SHP77 (cell line): ENCODE results near the gene C6orf120.

ENCODE experiments used
- DNase-seq, 2 experiments: peaks; one replicate each; lab custom pipeline; 2025; lab: John Stamatoyannopoulos, UW

The C6orf120 gene

GRCh38 chr6:169678342-169678741 lies 23.6 kb upstream of the C6orf120 start:
- DNase-seq: no peak

GRCh38 chr6:169684056-169684455 lies 17.9 kb upstream of the C6orf120 start:
- no peak for DNase-seq

GRCh38 chr6:169685860-169686259 lies 16.1 kb upstream of the C6orf120 start:
- no peak for DNase-seq

GRCh38 chr6:169689287-169689686 lies 12.6 kb upstream of the C6orf120 start:
- no peak for DNase-seq

GRCh38 chr6:169691260-169691659 lies 10.7 kb upstream of the C6orf120 start:
- no peak for DNase-seq

GRCh38 chr6:169692516-169692915 lies 9.4 kb upstream of the C6orf120 start:
- no peak for DNase-seq

- DNase-seq: no peak
Measured at GRCh38 chr6:169695131-169695530, 6.8 kb upstream of the C6orf120 start.

- peak in 1 of 2 experiments; percentile 0 for DNase-seq
Measured at GRCh38 chr6:169697115-169697514, 4.8 kb upstream of the C6orf120 start.

- DNase-seq: no peak
Measured at GRCh38 chr6:169700296-169700695, 1.6 kb upstream of the C6orf120 start.

- DNase-seq: no peak
Measured at GRCh38 chr6:169701311-169701953, 494 bp upstream of the C6orf120 start.

GRCh38 chr6:169702840-169703246 lies 917 bp downstream of the C6orf120 start:
- DNase-seq: no peak

GRCh38 chr6:169707772-169708171 lies 5.8 kb downstream of the C6orf120 start:
- no peak for DNase-seq

GRCh38 chr6:169709293-169709692 lies 7.4 kb downstream of the C6orf120 start:
- DNase-seq: no peak

GRCh38 chr6:169710009-169710408 lies 8.1 kb downstream of the C6orf120 start:
- DNase-seq: no peak

- no peak for DNase-seq
Measured at GRCh38 chr6:169714178-169714577, 12.3 kb downstream of the C6orf120 start.

GRCh38 chr6:169714595-169714994 lies 12.7 kb downstream of the C6orf120 start:
- DNase-seq: no peak

- no peak for DNase-seq
Measured at GRCh38 chr6:169719117-169719516, 17.2 kb downstream of the C6orf120 start.

- DNase-seq: no peak
Measured at GRCh38 chr6:169720207-169720855, 18.4 kb downstream of the C6orf120 start.

GRCh38 chr6:169722362-169723199 lies 20.7 kb downstream of the C6orf120 start:
- DNase-seq: peak in 1 of 2 experiments; percentile 42

- peak; percentile 22 to 31 for DNase-seq
Measured at GRCh38 chr6:169723200-169723909, 21.4 kb downstream of the C6orf120 start.

GRCh38 chr6:169723991-169724493 lies 22.1 kb downstream of the C6orf120 start:
- DNase-seq: peak in 1 of 2 experiments; percentile 39
